Suprapubic skin (tissue), 4 donors: ENCODE measurements around the gene PCED1B. TPM values are rescaled to one million over a fixed set of nuclear protein-coding genes. Genes with fewer than 3 reads are reported as not detected.
"Not testable (repeated sequence)": the region's sequence is repeated elsewhere in the genome, so short reads cannot be mapped to it uniquely, and the experiment has no call there.

Experiments
- DNase-seq, 2 donors: peaks; one replicate each; pipeline ENCODE4 v3.0.0-alpha.2; 2019; ENCODE audit warnings: low spot score in 2 of 2
- H3K27ac ChIP-seq: fragments of 200-600 bp; sonication (generic); one replicate; pipeline ENCODE4 v1.5.1; 2019
- H3K27me3 ChIP-seq: fragments of 200-600 bp; sonication (generic); one replicate; pipeline ENCODE4 v1.5.1; 2019
- H3K36me3 ChIP-seq: fragments of 200-600 bp; sonication (generic); one replicate; pipeline ENCODE4 v1.5.1; 2019
- H3K4me1 ChIP-seq: fragments of 200-600 bp; sonication (generic); one replicate; pipeline ENCODE4 v1.5.1; 2019
- H3K4me3 ChIP-seq: fragments of 200-600 bp; sonication (generic); one replicate; pipeline ENCODE4 v1.5.1; 2019; ENCODE audit warnings: mild to moderate bottlenecking
- H3K9me3 ChIP-seq: fragments of 200-600 bp; sonication (generic); one replicate; pipeline ENCODE4 v1.5.1; 2019
- EP300 ChIP-seq: sonication (generic); formaldehyde crosslinking; IDR thresholded peaks from one replicate; pipeline ENCODE4 v1.6.1; 2017; ENCODE audit warnings: antibody characterized with exemption
- POLR2A ChIP-seq, 2 donors: fragments of 450-650 bp; IDR thresholded peaks; one replicate each; pipeline ENCODE4 v1.6.1; 2017; ENCODE audit warnings: antibody characterized with exemption in 2 of 2, mild to moderate bottlenecking in 2 of 2, moderate library complexity in 2 of 2
- POLR2AphosphoS5 ChIP-seq, 3 donors: sonication (generic); formaldehyde crosslinking; IDR thresholded peaks; one replicate each; pipeline ENCODE4 v1.6.1; 2017; ENCODE audit warnings: antibody characterized with exemption in 3 of 3
- WGBS: methylation state at CpG from one replicate; pipeline ENCODE4 v1.1.5; 2018; 5-methylcytosine and 5-hydroxymethylcytosine counted together
- total RNA-seq, 4 donors: library from RNA; depleted of rRNA; stranded (reverse); fragments of >200 nt; gene quantifications; one replicate each; pipeline ENCODE4 v1.1.0, GENCODE V29; 2016
- TF ChIP-seq, protein P1 (sequence below), 2 donors: fragments of 200-600 bp in 1 of 2; fragments of 450-650 bp in 1 of 2; sonication (generic) in 1 of 2; IDR thresholded peaks; one replicate each; pipeline ENCODE4 v1.5.1; 2016 to 2019; ENCODE audit warnings: antibody characterized with exemption in 2 of 2, mild to moderate bottlenecking in 1 of 2, moderate library complexity in 1 of 2

PCED1B gene
- total RNA-seq, 4 donors from 2014 or later = 0.65 to 5.1 TPM; not detected in 2

GRCh38 chr12:47213396-47213795 lies 134.0 kb downstream of the PCED1B start:
- Histone ChIP-seq H3K4me3 (no peak overlapping the region), H3K9me3 (no peaks in the 10 kb centered on the region), H3K27me3 (no peaks in the 10 kb centered on the region), H3K4me1 (no peaks in the 10 kb centered on the region), H3K36me3 (no peaks in the 10 kb centered on the region), H3K27ac (no peak overlapping the region)
- no peak for DNase-seq
- TF ChIP-seq POLR2A (IDR thresholded peaks at IDR 0.05) (no peak), EP300 (no peak), POLR2AphosphoS5 (IDR thresholded peaks at IDR 0.05) (no peak)
- TF ChIP-seq, protein P1, sequence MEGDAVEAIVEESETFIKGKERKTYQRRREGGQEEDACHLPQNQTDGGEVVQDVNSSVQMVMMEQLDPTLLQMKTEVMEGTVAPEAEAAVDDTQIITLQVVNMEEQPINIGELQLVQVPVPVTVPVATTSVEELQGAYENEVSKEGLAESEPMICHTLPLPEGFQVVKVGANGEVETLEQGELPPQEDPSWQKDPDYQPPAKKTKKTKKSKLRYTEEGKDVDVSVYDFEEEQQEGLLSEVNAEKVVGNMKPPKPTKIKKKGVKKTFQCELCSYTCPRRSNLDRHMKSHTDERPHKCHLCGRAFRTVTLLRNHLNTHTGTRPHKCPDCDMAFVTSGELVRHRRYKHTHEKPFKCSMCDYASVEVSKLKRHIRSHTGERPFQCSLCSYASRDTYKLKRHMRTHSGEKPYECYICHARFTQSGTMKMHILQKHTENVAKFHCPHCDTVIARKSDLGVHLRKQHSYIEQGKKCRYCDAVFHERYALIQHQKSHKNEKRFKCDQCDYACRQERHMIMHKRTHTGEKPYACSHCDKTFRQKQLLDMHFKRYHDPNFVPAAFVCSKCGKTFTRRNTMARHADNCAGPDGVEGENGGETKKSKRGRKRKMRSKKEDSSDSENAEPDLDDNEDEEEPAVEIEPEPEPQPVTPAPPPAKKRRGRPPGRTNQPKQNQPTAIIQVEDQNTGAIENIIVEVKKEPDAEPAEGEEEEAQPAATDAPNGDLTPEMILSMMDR (IDR thresholded peaks at IDR 0.05) = no peak
- 77% methylated on average over 3 of the region's 3 CpGs for WGBS

GRCh38 chr12:47214001-47214619 lies 134.7 kb downstream of the PCED1B start:
- Histone ChIP-seq H3K4me3 (no peak overlapping the region), H3K27me3 (no peaks in the 10 kb centered on the region), H3K4me1 (no peaks in the 10 kb centered on the region), H3K27ac (no peak overlapping the region), H3K9me3 (no peaks in the 10 kb centered on the region), H3K36me3 (no peaks in the 10 kb centered on the region)
- no peak for DNase-seq
- WGBS = 78% methylated on average over 3 of the region's 3 CpGs
- TF ChIP-seq POLR2A (IDR thresholded peaks at IDR 0.05) (no peak), POLR2AphosphoS5 (IDR thresholded peaks at IDR 0.05) (no peak), EP300 (no peak)
- TF ChIP-seq, protein P1 (IDR thresholded peaks at IDR 0.05) = no peak

DNA sequence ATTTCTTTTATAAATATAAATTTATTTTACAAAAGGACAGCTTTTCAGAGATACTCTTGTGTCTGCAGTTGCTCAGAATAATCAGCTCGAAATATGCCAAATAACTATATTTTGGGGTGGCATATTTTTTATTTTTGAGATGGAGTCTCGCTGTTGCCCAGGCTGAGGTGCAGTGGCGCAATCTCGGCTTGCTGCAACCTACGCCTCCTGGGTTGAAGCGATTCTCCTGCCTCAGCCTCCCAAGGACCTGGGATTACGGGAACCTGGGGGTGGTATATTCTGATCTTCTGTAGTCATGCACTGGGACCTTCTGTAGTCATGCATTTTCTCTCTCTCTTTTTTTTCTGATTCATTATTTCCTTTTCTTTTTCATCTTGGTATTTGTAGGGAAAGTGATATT lies 135.3 kb downstream of the PCED1B start:
- Histone ChIP-seq H3K27me3 (no peaks in the 10 kb centered on the region), H3K36me3 (no peaks in the 10 kb centered on the region), H3K9me3 (no peaks in the 10 kb centered on the region), H3K4me1 (no peaks in the 10 kb centered on the region), H3K27ac (no peak overlapping the region), H3K4me3 (no peak overlapping the region)
- TF ChIP-seq POLR2A (IDR thresholded peaks at IDR 0.05) (no peak), POLR2AphosphoS5 (IDR thresholded peaks at IDR 0.05) (no peak), EP300 (no peak)
- TF ChIP-seq, protein P1 (IDR thresholded peaks at IDR 0.05) = no peak
- DNase-seq = no peak
- WGBS = 89% methylated on average over 7 of the region's 7 CpGs

GRCh38 chr12:47216150-47216677 lies 136.8 kb downstream of the PCED1B start:
- Histone ChIP-seq H3K4me3 (peak overlapping the region; percentile 16), H3K27ac (no peak overlapping the region), H3K27me3 (no peaks in the 10 kb centered on the region), H3K9me3 (no peaks in the 10 kb centered on the region), H3K4me1 (no peaks in the 10 kb centered on the region), H3K36me3 (no peaks in the 10 kb centered on the region)
- 88% methylated on average over 8 of the region's 8 CpGs for WGBS
- TF ChIP-seq, protein P1 (IDR thresholded peaks at IDR 0.05) = no peak
- no peak for TF ChIP-seq POLR2A (IDR thresholded peaks at IDR 0.05)
- no peak for TF ChIP-seq POLR2AphosphoS5 (IDR thresholded peaks at IDR 0.05)
- no peak for DNase-seq

DNA sequence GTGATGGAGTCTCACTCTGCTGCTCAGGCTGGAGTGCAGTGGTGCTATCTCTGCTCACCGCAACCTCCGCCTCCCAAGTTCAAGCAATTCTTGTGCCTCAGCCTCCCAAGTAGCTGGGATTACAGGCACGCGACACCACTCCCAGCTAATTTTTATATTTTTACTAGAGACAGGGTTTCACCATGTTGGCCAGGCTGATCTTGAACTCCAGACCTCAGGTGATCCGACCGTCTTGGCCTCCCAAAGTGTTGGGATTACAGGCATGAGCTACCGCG lies 138.1 kb downstream of the PCED1B start:
- not testable (repeated sequence) for H3K4me3 ChIP-seq

DNA sequence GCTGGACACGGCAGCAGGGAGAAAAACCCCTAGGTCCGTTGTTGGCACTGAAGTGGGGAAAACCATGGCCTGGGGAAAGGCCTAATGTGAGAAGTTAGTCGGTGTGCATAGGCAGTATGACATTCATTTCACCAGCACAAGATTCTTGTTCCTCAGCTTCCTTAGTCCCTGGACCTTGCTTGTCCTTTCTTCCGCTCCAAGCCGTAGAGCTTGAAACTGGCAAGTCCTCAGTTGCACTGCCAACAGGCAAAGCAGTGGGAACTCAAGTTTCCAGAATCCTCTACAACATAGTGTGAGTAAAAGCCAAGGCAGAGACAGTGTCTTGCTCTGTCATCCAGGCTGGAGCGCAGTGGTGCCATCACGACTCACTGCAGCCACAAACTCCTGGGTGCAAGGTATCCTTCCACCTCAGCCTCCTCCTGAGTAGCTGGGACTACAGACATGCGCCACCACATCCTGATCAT lies 138.8 kb downstream of the PCED1B start:
- Histone ChIP-seq H3K4me1 (peaks cover 6% of the 10 kb centered on the region), H3K4me3 (no peak overlapping the region), H3K27ac (no peak overlapping the region), H3K27me3 (no peaks in the 10 kb centered on the region), H3K36me3 (no peaks in the 10 kb centered on the region), H3K9me3 (no peaks in the 10 kb centered on the region)
- no peak for DNase-seq
- TF ChIP-seq EP300 = no peak
- TF ChIP-seq POLR2A (IDR thresholded peaks at IDR 0.05) = no peak
- no peak for TF ChIP-seq POLR2AphosphoS5 (IDR thresholded peaks at IDR 0.05)
- TF ChIP-seq, protein P1 (IDR thresholded peaks at IDR 0.05) = no peak
- WGBS = 87% methylated on average over 8 of the region's 8 CpGs

More for the DNA sequence above, 138.1 kb downstream of the PCED1B start:
- not testable (repeated sequence) for H3K27me3 ChIP-seq, DNase-seq, H3K27ac ChIP-seq, H3K36me3 ChIP-seq, H3K9me3 ChIP-seq, H3K4me1 ChIP-seq
- WGBS = 96% methylated on average over 8 of the region's 8 CpGs
